GM12878 (cell line): ENCODE measurements around the gene CBLN1. TPM values are rescaled to one million over a fixed set of nuclear protein-coding genes. Genes with fewer than 3 reads are reported as not detected.

Source experiments
- ATAC-seq: fragments of 200-7000 bp; cut with Tn5 transposase; 3 replicates; pipeline ENCODE4 v1.9.1; 2020; ENCODE audit warnings: mild to moderate bottlenecking, moderate library complexity
- BruUV-seq: library from RNA; stranded (reverse); fragments of 400-500 nt; replicated peaks from 2 replicates; lab custom pipeline; 2021; lab: Mats Ljungman, UMichigan
- CTCF ChIA-PET: fragments of 300-600 bp; sonication (Branson Sonifier 250); formaldehyde crosslinking; extraction: SDS; loops from one replicate; lab custom pipeline; 2021; ENCODE audit warnings: inconsistent platforms; lab: Yijun Ruan, JAX
- POLR2A ChIA-PET: fragments of 350-600 bp; formaldehyde crosslinking; extraction: SDS; loops from one replicate; lab custom pipeline; 2021; ENCODE audit warnings: inconsistent platforms; lab: Charles Lee
- RAD21 ChIA-PET: fragments of 300-600 bp; sonication (Branson Sonifier 250); formaldehyde crosslinking; loops from one replicate; lab custom pipeline; 2023; ENCODE audit warnings: antibody characterized with exemption; ENCODE audit not compliant: unreplicated experiment; lab: Charles Lee
- SMC1A ChIA-PET: fragments of 300-600 bp; sonication (Branson Sonifier 250); formaldehyde crosslinking; loops from one replicate; lab custom pipeline; 2023; ENCODE audit not compliant: unreplicated experiment, uncharacterized antibody; lab: Charles Lee
- DNase-seq: peaks from one replicate; pipeline ENCODE4 v3.0.0-alpha.2; 2011; ENCODE audit warnings: low read depth, low spot score
- FAIRE-seq: peaks from 3 replicates; lab custom pipeline; 2011; peaks lifted over from hg19 to GRCh38; lab: Jason Lieb, UNC
- H2AFZ ChIP-seq: 2 replicates; pipeline ENCODE4 v1.6.0; 2011; ENCODE audit warnings: low read depth, low read length, control low read depth; ENCODE audit not compliant: control insufficient read depth
- H3K27ac ChIP-seq: 2 replicates; pipeline ENCODE4 v1.5.1; 2011; ENCODE audit warnings: control low read depth; ENCODE audit not compliant: control insufficient read depth, insufficient read depth
- H3K27me3 ChIP-seq, 2 experiments: replicated peaks in 1 of 2; 2 replicates each; pipeline versions ENCODE4 v1.6.0 to v1.6.1; 2011; ENCODE audit warnings: low read length in 1 of 2; ENCODE audit not compliant: control insufficient read depth in 2 of 2, insufficient read depth in 2 of 2
- H3K36me3 ChIP-seq, 2 experiments: 2 replicates each; pipeline ENCODE4 v1.5.1; 2011; ENCODE audit warnings: low read length in 1 of 2; ENCODE audit not compliant: control insufficient read depth in 2 of 2, insufficient read depth in 2 of 2
- H3K4me1 ChIP-seq: 2 replicates; pipeline ENCODE4 v1.6.1; 2011; ENCODE audit warnings: mild to moderate bottlenecking, low read length, moderate library complexity, mixed read lengths; ENCODE audit not compliant: control insufficient read depth, insufficient read depth
- H3K4me2 ChIP-seq: 2 replicates; pipeline ENCODE4 v1.6.0; 2011; ENCODE audit warnings: control low read depth; ENCODE audit not compliant: control insufficient read depth, insufficient read depth
- H3K4me3 ChIP-seq: fragments of 200-600 bp; sonication (generic); 2 replicates; pipeline ENCODE4 v1.5.1; 2016
- H3K79me2 ChIP-seq: 2 replicates; pipeline ENCODE4 v1.6.0; 2011; ENCODE audit warnings: low read length; ENCODE audit not compliant: control insufficient read depth, insufficient read depth
- H3K9ac ChIP-seq: 2 replicates; pipeline ENCODE4 v1.8.0; 2011; ENCODE audit warnings: low read length, control low read depth, mixed read lengths; ENCODE audit not compliant: control insufficient read depth, insufficient read depth
- H3K9me3 ChIP-seq: replicated peaks from 3 replicates; pipeline ENCODE4 v1.5.1; 2011; ENCODE audit warnings: mild to moderate bottlenecking, low read length; ENCODE audit not compliant: control insufficient read depth, insufficient read depth
- H4K20me1 ChIP-seq: 2 replicates; pipeline ENCODE4 v1.6.0; 2011; ENCODE audit not compliant: control insufficient read depth, insufficient read depth
- BRCA1 ChIP-seq: IDR thresholded peaks from 2 replicates; pipeline ENCODE4 v1.6.1; 2011; ENCODE audit warnings: low read depth, low read length, improper control_type of control experiment
- ELK1 ChIP-seq: IDR thresholded peaks from 2 replicates; pipeline ENCODE4 v1.6.1; 2012; ENCODE audit warnings: low read depth, low read length, improper control_type of control experiment
- ESRRA ChIP-seq: IDR thresholded peaks from 2 replicates; pipeline ENCODE4 v1.6.1; 2012; ENCODE audit warnings: mild to moderate bottlenecking, low read length, improper control_type of control experiment
- FOS ChIP-seq: IDR thresholded peaks from 3 replicates; pipeline ENCODE4 v1.6.1; 2011; ENCODE audit warnings: borderline replicate concordance; ENCODE audit not compliant: insufficient read length; ENCODE audit errors: extremely low read depth
- MEF2A ChIP-seq: IDR thresholded peaks from 2 replicates; pipeline ENCODE4 v1.6.1; 2011; ENCODE audit warnings: low read depth, mild to moderate bottlenecking, low read length, moderate library complexity; ENCODE audit not compliant: insufficient read depth
- NFYA ChIP-seq: IDR thresholded peaks from 2 replicates; pipeline ENCODE4 v1.6.1; 2011; ENCODE audit warnings: low read depth, mild to moderate bottlenecking, low read length, improper control_type of control experiment, borderline replicate concordance
- NFYB ChIP-seq: IDR thresholded peaks from 2 replicates; pipeline ENCODE4 v1.6.1; 2011; ENCODE audit warnings: low read depth, mild to moderate bottlenecking, low read length, improper control_type of control experiment, moderate library complexity; ENCODE audit not compliant: insufficient read depth
- PAX8 ChIP-seq: fragments of 450-650 bp; IDR thresholded peaks from 2 replicates; pipeline ENCODE4 v1.6.1; 2017; ENCODE audit warnings: mild to moderate bottlenecking, moderate library complexity
- POLR2A ChIP-seq: IDR thresholded peaks from 2 replicates; pipeline ENCODE4 v1.6.1; 2011; ENCODE audit warnings: low read depth, mild to moderate bottlenecking, low read length
- POU2F2 ChIP-seq: IDR thresholded peaks from 3 replicates; pipeline ENCODE4 v1.6.1; 2011; ENCODE audit warnings: low read depth, mild to moderate bottlenecking, low read length, borderline replicate concordance
- RB1 ChIP-seq: fragments of 450-650 bp; formaldehyde crosslinking; IDR thresholded peaks from 2 replicates; pipeline ENCODE4 v1.6.1; 2017; ENCODE audit warnings: mild to moderate bottlenecking, borderline replicate concordance
- RFX5 ChIP-seq: IDR thresholded peaks from 2 replicates; pipeline ENCODE4 v1.6.1; 2011; ENCODE audit warnings: low read depth, low read length, improper control_type of control experiment
- TCF3 ChIP-seq: IDR thresholded peaks from 2 replicates; pipeline ENCODE4 v1.6.1; 2012; ENCODE audit warnings: low read depth, mild to moderate bottlenecking, low read length, borderline replicate concordance; ENCODE audit not compliant: insufficient read depth
- WRNIP1 ChIP-seq: IDR thresholded peaks from 2 replicates; pipeline ENCODE4 v1.6.1; 2011; ENCODE audit warnings: low read depth, low read length, improper control_type of control experiment, borderline replicate concordance
- YY1 ChIP-seq: IDR thresholded peaks from 2 replicates; pipeline ENCODE4 v1.6.1; 2011; ENCODE audit warnings: low read depth, mild to moderate bottlenecking, low read length
- ZNF24 ChIP-seq: fragments of 450-650 bp; IDR thresholded peaks from 2 replicates; pipeline ENCODE4 v1.6.1; 2017; ENCODE audit warnings: antibody characterized with exemption, mild to moderate bottlenecking
- WGBS: methylation state at CpG from one replicate; pipeline ENCODE4 v1.1.6; 2016; ENCODE audit warnings: low lambda C conversion rate; ENCODE audit not compliant: insufficient replicate concordance, insufficient coverage; ENCODE audit errors: missing lambda C conversion rate; 5-methylcytosine and 5-hydroxymethylcytosine counted together
- in situ Hi-C: fragments of 300-500 bp; cut with MboI; formaldehyde crosslinking; loops from 9 replicates; pipeline ENCODE4 v1.14.3; 2018; ENCODE audit warnings: mixed read lengths
- intact Hi-C: fragments of 100-400 bp; cut with micrococcal nuclease; formaldehyde crosslinking; loops from one replicate; pipeline ENCODE4 v1.14.2; 2022; ENCODE audit not compliant: unreplicated experiment
- polyA plus RNA-seq, 11 experiments: library from polyadenylated mRNA; depleted of rRNA in 4 of 11; unstranded in 6 of 11; stranded (reverse) in 5 of 11; fragments of >200 nt; fragmentation: Nextera tagmentation in 4 of 11; fragmentation: Illumina TruSeq in 1 of 11; extraction: Ambion mirVana in 4 of 11; extraction: Trizol in 1 of 11; gene quantifications; 1 replicate in 1 of 11; 2 replicates in 10 of 11; pipeline versions ENCODE4 v1.2.1 to v1.2.3, GENCODE V29; 2011 to 2016; ENCODE audit warnings: inconsistent platforms in 2 of 11, missing spikeins in 2 of 11, low read depth in 1 of 11
- total RNA-seq, 4 experiments: library from RNA; depleted of rRNA in 3 of 4; stranded (reverse); fragments of >200 nt in 3 of 4; fragmentation: Illumina TruSeq in 1 of 4; extraction: Trizol in 1 of 4; gene quantifications; 2 replicates each; pipeline versions ENCODE4 v1.2.1 to v1.2.3, GENCODE V29; 2013 to 2021

The CBLN1 gene
- total and polyA plus RNA-seq, 10 of the 15 experiments (the other 5 are each of a cell fraction or from before 2014, with no cell fraction given) = not detected

GRCh38 chr16:49268667-49269066 is 13.0 kb downstream of the CBLN1 start:
- Histone ChIP-seq H3K4me2 (no peak overlapping the region), H3K4me3 (no peak overlapping the region), H3K36me3 (no peaks in the 10 kb centered on the region), H3K27ac (no peak overlapping the region), H3K79me2 (no peaks in the 10 kb centered on the region), H3K9ac (no peak overlapping the region), H2AFZ (no peak overlapping the region), H3K4me1 (no peaks in the 10 kb centered on the region), H3K27me3 (no peaks in the 10 kb centered on the region), H3K9me3 (no peaks in the 10 kb centered on the region), H4K20me1 (no peaks in the 10 kb centered on the region)
- no TSS peak for BruUV-seq
- 0% methylated on average over 1 of the region's 1 CpG for WGBS
- ATAC-seq (no peak), DNase-seq (no peak), FAIRE-seq (no peak)
- POLR2A ChIA-PET = no interaction called here
- CTCF ChIA-PET = no interaction called here
- SMC1A ChIA-PET = no interaction called here
- RAD21 ChIA-PET = no interaction called here
- in situ Hi-C loops = no loop called here
- TF ChIP-seq POU2F2 (no peak), PAX8 (no peak), ELK1 (no peak), WRNIP1 (no peak), NFYB (no peak), ZNF24 (no peak), RB1 (no peak), ESRRA (no peak), NFYA (no peak), FOS (no peak), YY1 (no peak), MEF2A (no peak), RFX5 (no peak), TCF3 (no peak), BRCA1 (no peak), POLR2A (no peak)
- TF ChIP-seq, all 136 proteins: peak for 0
- intact Hi-C loops = no loop called here
